ENCODE data around the gene EEF2. TPM values are rescaled to one million over a fixed set of nuclear protein-coding genes. Genes with fewer than 3 reads are reported as not detected.
"Not testable (repeated sequence)": the region's sequence is repeated elsewhere in the genome, so short reads cannot be mapped to it uniquely, and the experiment has no call there.

EEF2 gene
- total RNA-seq, 2 experiments from 2014 or later = 1,633 to 3,507 TPM

DNA sequence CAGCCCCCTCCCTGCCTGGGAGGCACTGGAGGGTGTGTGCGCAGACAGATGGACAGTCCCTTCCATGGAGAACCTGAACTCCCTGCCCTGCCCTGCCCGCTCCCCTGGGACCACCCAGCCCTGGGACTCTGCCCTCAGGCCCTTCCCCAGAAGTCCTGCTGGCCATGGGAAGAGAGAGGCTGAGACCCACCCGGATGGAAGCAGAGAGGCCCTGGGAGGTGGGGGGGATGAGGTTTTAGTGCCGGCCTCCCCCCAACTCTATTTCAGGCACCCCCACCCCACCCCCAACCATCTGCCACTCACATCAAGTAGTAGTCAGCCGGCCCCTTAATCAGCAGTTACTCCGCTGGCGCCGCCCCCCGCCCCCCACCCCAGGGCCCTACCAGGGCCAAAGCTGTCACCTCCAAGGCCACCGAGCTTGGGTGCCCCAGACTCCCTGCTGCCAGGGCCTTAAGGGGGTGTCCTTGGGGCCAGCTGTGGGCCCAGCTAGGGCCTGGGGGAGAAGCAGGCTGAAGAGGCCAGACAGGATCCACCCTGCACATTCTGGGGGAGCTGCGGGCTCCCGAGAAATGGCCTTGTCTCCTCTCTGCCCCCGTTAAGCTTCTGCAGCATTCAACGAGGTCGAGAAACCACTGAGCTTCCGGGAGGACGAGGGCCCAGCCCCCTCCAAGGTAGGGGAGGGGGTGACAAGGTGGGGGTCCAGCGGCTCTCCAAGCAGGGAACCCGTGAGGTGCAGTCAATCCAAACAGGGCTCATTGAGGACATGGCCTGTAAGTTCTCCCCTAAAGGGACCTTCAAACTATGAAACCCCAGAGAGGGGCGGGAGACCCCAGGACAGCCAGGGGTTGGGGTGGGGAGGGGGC, 35.0 kb downstream of the EEF2 start:
- H3K4me2 ChIP-seq (ENCODE audit: low read length) = no peak overlapping the region
- H3K36me3 ChIP-seq (ENCODE audit: insufficient read depth, low read length) = no peaks in the 10 kb centered on the region
- no peaks in the 10 kb centered on the region for H3K9me3 ChIP-seq (ENCODE audit: low read length)
- H3K9me2 ChIP-seq (ENCODE audit: insufficient read depth, low read length) = no peaks in the 10 kb centered on the region
- CTCF ChIA-PET (ENCODE audit: unreplicated experiment) = no interaction called here
- POLR2A ChIA-PET = no interaction called here
- H3K27ac ChIP-seq (ENCODE audit: low read depth, low read length, poor library complexity, severe bottlenecking) = no peak overlapping the region
- no TSS peak for BruUV-seq (replicated peaks)
- no peak overlapping the region for H2AFZ ChIP-seq (ENCODE audit: low read length)
- no peaks in the 10 kb centered on the region for H3K79me2 ChIP-seq (ENCODE audit: insufficient read depth, low read depth, low read length)
- H3K4me3 ChIP-seq (ENCODE audit: low read depth, low read length, poor library complexity, severe bottlenecking) = no peak overlapping the region
- DNase-seq (ENCODE audit: low spot score) = no peak
- no peaks in the 10 kb centered on the region for H4K20me1 ChIP-seq (ENCODE audit: insufficient read depth, low read length)
- intact Hi-C loops (cut with micrococcal nuclease; ENCODE audit: unreplicated experiment) = no loop called here
- no peaks in the 10 kb centered on the region for H3K4me1 ChIP-seq (ENCODE audit: insufficient read depth, low read length, poor library complexity, severe bottlenecking)
- no peak for TF ChIP-seq EZH2phosphoT487 (IDR thresholded peaks at IDR 0.05; ENCODE audit: borderline replicate concordance, low read depth, low read length)
- TF ChIP-seq, protein P1, sequence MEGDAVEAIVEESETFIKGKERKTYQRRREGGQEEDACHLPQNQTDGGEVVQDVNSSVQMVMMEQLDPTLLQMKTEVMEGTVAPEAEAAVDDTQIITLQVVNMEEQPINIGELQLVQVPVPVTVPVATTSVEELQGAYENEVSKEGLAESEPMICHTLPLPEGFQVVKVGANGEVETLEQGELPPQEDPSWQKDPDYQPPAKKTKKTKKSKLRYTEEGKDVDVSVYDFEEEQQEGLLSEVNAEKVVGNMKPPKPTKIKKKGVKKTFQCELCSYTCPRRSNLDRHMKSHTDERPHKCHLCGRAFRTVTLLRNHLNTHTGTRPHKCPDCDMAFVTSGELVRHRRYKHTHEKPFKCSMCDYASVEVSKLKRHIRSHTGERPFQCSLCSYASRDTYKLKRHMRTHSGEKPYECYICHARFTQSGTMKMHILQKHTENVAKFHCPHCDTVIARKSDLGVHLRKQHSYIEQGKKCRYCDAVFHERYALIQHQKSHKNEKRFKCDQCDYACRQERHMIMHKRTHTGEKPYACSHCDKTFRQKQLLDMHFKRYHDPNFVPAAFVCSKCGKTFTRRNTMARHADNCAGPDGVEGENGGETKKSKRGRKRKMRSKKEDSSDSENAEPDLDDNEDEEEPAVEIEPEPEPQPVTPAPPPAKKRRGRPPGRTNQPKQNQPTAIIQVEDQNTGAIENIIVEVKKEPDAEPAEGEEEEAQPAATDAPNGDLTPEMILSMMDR (conservative IDR thresholded peaks at IDR 0.05; ENCODE audit: low read length) = no peak

DNA sequence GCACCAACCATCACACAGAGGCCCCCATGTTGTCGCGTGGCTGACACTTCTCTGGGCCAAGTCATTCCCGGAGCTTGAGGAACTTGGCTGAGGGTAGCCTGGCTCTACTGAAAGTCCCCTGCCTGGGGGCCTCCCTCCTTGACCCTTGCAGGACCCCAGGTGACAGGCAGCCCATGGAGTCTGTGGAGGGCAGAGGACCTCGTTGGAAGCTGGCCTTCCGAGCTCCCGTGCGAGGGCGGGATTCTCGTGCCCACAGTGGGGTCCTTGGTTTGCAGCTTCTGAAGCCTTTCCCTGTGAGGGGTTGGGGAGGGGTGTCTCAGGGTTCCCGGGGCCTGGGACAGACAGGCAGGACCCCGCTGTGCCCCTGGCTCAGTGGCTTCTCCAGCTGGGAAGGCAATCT, 36.0 kb downstream of the EEF2 start:
- intact Hi-C loops (cut with micrococcal nuclease; ENCODE audit: unreplicated experiment) = no loop called here
- no peak for DNase-seq (ENCODE audit: low spot score)
- no peak for TF ChIP-seq EZH2phosphoT487 (IDR thresholded peaks at IDR 0.05; ENCODE audit: borderline replicate concordance, low read depth, low read length)
- TF ChIP-seq, protein P1 (conservative IDR thresholded peaks at IDR 0.05; ENCODE audit: low read length) = no peak
- ChIA-PET CTCF (ENCODE audit: unreplicated experiment) (no interaction called here), POLR2A (interaction anchor here (0.6 kb wide), 1 partner anchor 198 kb away, joined by 3 read pairs; no protein-coding TSS in a partner anchor)
- BruUV-seq (replicated peaks) = no TSS peak
- Histone ChIP-seq H3K4me2 (ENCODE audit: low read length) (no peak overlapping the region), H3K9me3 (ENCODE audit: low read length) (no peaks in the 10 kb centered on the region), H3K9me2 (ENCODE audit: insufficient read depth, low read length) (no peaks in the 10 kb centered on the region), H3K36me3 (ENCODE audit: insufficient read depth, low read length) (no peaks in the 10 kb centered on the region), H2AFZ (ENCODE audit: low read length) (no peak overlapping the region), H3K4me3 (ENCODE audit: low read depth, low read length, poor library complexity, severe bottlenecking) (no peak overlapping the region), H3K27ac (ENCODE audit: low read depth, low read length, poor library complexity, severe bottlenecking) (no peak overlapping the region), H4K20me1 (ENCODE audit: insufficient read depth, low read length) (no peaks in the 10 kb centered on the region), H3K79me2 (ENCODE audit: insufficient read depth, low read depth, low read length) (no peaks in the 10 kb centered on the region), H3K4me1 (ENCODE audit: insufficient read depth, low read length, poor library complexity, severe bottlenecking) (no peaks in the 10 kb centered on the region)

DNA sequence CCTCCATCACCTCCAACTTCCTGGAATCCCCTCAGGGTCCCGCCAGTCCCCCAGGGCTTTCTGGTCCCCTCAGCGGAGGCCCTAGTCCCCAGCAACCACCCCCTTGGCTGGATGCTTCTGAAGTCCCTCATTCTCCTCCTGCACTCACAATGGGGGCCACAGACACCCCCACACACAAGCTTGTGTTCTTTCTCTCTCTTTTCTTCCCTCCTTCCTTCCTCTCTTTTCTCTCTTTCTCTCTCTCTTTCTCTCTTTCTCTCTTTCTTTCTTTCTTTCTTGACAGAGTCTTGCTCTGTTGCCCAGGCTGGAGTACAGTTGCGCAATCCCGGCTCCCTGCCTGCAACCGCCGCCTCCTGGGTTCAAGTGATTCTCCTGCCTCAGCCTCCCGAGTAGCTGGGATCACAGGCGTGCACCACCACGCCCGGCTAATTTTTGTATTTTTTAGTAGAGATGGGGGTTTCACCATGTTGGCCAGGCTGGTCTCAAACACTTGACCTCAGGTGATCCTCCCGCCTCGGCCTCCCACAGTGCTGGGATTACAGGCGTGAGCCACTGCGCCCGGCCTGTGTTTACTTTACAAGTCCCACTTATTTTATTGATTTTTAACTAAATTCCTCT, 37.8 kb downstream of the EEF2 start:
- H3K79me2 ChIP-seq (ENCODE audit: insufficient read depth, low read depth, low read length); intact Hi-C loops (cut with micrococcal nuclease; ENCODE audit: unreplicated experiment); BruUV-seq (replicated peaks); H3K9me2 ChIP-seq (ENCODE audit: insufficient read depth, low read length); H3K27ac ChIP-seq (ENCODE audit: low read depth, low read length, poor library complexity, severe bottlenecking); H4K20me1 ChIP-seq (ENCODE audit: insufficient read depth, low read length); POLR2A ChIA-PET; H3K36me3 ChIP-seq (ENCODE audit: insufficient read depth, low read length); H3K9me3 ChIP-seq (ENCODE audit: low read length); DNase-seq (ENCODE audit: low spot score); H3K4me2 ChIP-seq (ENCODE audit: low read length); H2AFZ ChIP-seq (ENCODE audit: low read length); H3K4me1 ChIP-seq (ENCODE audit: insufficient read depth, low read length, poor library complexity, severe bottlenecking); H3K4me3 ChIP-seq (ENCODE audit: low read depth, low read length, poor library complexity, severe bottlenecking): not testable (repeated sequence)
- CTCF ChIA-PET (ENCODE audit: unreplicated experiment) = interaction anchor here (0.6 kb wide), 1 partner anchor 57 kb away, joined by 4 read pairs; no protein-coding TSS in a partner anchor
